ENCODE results near the gene ADSS2. TPM values are rescaled to one million over a fixed set of nuclear protein-coding genes. Genes with fewer than 3 reads are reported as not detected.

The ADSS2 gene
- total and polyA plus RNA-seq, 7 donors = 23.8 to 42.0 (median 30.0) TPM

DNA sequence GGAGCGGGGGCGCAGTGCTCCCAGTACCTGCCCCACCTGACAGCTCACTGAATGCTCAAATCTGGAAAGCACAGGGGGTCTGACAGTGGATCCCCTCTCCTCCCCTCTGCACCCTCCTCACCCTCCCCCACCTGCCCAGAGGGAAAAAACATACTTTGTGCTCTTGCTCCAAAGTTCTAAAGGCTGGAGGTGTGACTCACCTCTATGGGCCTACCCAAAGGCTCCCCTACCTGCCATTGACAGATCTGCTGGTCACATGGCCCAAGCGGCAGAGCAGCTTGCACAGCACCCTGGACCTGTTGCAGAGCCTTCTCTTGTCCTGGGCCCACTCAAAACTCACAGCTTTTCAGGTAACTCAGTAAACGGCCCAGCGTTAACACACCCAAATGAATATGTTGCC lies 55.7 kb downstream of the ADSS2 start:
- Histone ChIP-seq H3K36me3 (no peaks in the 10 kb centered on the region), H3K27ac (no peak overlapping the region), H3K4me1 (no peaks in the 10 kb centered on the region), H3K9me3 (peaks cover 0 to 1% (median 0%) of the 10 kb centered on the region in 4 donors), H3K4me3 (no peak overlapping the region), H3K27me3 (no peaks in the 10 kb centered on the region)
- no peak for TF ChIP-seq POLR2A (IDR thresholded peaks at IDR 0.05)
- TF ChIP-seq, protein P1, sequence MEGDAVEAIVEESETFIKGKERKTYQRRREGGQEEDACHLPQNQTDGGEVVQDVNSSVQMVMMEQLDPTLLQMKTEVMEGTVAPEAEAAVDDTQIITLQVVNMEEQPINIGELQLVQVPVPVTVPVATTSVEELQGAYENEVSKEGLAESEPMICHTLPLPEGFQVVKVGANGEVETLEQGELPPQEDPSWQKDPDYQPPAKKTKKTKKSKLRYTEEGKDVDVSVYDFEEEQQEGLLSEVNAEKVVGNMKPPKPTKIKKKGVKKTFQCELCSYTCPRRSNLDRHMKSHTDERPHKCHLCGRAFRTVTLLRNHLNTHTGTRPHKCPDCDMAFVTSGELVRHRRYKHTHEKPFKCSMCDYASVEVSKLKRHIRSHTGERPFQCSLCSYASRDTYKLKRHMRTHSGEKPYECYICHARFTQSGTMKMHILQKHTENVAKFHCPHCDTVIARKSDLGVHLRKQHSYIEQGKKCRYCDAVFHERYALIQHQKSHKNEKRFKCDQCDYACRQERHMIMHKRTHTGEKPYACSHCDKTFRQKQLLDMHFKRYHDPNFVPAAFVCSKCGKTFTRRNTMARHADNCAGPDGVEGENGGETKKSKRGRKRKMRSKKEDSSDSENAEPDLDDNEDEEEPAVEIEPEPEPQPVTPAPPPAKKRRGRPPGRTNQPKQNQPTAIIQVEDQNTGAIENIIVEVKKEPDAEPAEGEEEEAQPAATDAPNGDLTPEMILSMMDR (IDR thresholded peaks at IDR 0.05) = no peak
- no peak for TF ChIP-seq EP300 (IDR thresholded peaks at IDR 0.05)
- TF ChIP-seq POLR2AphosphoS5 (IDR thresholded peaks at IDR 0.05) = no peak
- 73 to 92% methylated on average over 5 of the region's 5 CpGs for WGBS, 2 donors
- DNase-seq = no peak
- intact Hi-C loops (cut with DNase I) = no loop called here

DNA sequence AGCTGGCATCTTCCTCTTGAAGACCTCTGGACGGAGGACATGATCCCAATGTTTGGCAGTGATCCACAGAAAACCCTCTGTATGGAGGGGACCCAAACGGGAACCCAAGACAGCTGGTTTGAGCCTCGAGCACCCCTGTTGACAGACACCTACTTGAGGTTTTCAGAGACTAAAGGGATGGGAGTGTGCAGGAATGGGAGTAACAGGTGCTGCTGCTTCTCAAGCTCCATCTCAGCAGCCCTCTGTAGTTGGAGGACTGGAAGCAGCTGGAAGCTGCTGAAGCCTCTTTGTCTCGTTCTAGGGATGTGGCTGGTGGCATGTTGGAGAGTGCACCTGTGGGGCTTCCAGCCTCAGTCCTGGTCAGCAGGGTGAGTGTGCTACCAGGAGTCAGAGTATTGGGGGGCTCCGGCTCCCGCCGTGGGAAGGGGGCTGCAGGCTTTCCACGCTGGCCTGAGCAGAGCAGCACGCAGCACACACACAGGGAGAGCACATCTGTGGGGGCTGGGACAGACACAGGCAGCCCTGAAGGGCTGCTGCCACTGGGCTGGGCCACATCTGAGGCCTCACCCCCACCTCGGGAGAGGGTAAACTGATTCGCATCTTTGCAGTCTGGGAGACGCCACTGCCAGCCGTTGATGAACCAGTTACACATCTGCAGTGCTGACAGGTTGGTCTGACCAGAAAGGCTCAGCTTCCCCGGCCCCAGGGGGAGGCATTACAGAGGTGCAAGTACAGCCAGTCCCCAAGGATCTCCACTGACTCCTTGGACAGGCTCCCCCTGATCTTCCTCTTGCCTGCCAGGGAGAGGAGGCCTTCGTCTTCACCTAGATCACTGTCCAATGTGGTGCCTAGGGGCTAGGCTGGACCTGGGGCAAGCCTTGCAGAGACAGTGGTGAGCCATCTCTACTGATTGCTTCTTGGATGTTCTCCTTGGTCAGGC lies 56.6 kb downstream of the ADSS2 start:
- 90 to 92% methylated on average over 15 of the region's 15 CpGs for WGBS, 2 donors
- H3K9me3 ChIP-seq = no peaks in the 10 kb centered on the region
- intact Hi-C loops (cut with DNase I) = no loop called here

DNA sequence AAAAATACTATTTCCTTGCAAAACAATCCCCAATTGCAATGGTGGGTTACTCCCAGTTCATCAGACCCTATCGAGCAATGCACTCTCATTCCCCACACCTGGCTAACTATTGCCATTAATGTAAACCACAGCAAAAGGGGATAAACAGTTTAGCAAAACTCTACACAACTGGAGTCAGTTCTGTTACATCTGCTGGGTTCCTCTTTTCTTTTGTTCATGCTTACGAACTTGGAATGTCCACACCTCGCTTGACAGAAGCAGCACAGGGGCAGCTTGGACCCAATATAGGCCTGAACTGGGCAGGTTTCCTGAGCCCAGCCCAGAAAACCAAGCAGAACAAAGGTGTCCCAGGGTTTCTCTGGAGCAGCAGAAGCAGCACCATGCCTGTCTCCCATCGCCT lies 57.4 kb downstream of the ADSS2 start:
- Histone ChIP-seq H3K9me3 (no peaks in the 10 kb centered on the region), H3K4me3 (no peak overlapping the region), H3K4me1 (no peaks in the 10 kb centered on the region), H3K36me3 (no peaks in the 10 kb centered on the region), H3K27me3 (no peaks in the 10 kb centered on the region), H3K27ac (no peak overlapping the region)
- TF ChIP-seq, protein P1 (IDR thresholded peaks at IDR 0.05) = no peak
- TF ChIP-seq POLR2AphosphoS5 (IDR thresholded peaks at IDR 0.05) (no peak), POLR2A (IDR thresholded peaks at IDR 0.05) (no peak), EP300 (IDR thresholded peaks at IDR 0.05) (no peak)
- DNase-seq = no peak
- WGBS, 2 donors = 70 to 83% methylated on average over 4 of the region's 4 CpGs
- intact Hi-C loops (cut with DNase I) = no loop called here

More for the DNA sequence above, 56.6 kb downstream of the ADSS2 start:
- Histone ChIP-seq H3K36me3 (no peaks in the 10 kb centered on the region), H3K4me3 (no peak overlapping the region), H3K4me1 (no peaks in the 10 kb centered on the region), H3K27ac (no peak overlapping the region), H3K27me3 (no peaks in the 10 kb centered on the region)
- no peak for TF ChIP-seq POLR2A (IDR thresholded peaks at IDR 0.05)
- no peak for TF ChIP-seq EP300 (IDR thresholded peaks at IDR 0.05)
- TF ChIP-seq POLR2AphosphoS5 (IDR thresholded peaks at IDR 0.05) = no peak
- TF ChIP-seq, protein P1 (IDR thresholded peaks at IDR 0.05) = no peak
- no peak for DNase-seq

- TF ChIP-seq EP300 (IDR thresholded peaks at IDR 0.05) (no peak), POLR2A (IDR thresholded peaks at IDR 0.05) (no peak)
- TF ChIP-seq, protein P1 (IDR thresholded peaks at IDR 0.05) = no peak
- intact Hi-C loops (cut with DNase I) = no loop called here
- no peak overlapping the region for H3K27ac ChIP-seq
- H3K36me3 ChIP-seq = no peaks in the 10 kb centered on the region
- H3K4me1 ChIP-seq = peaks cover 0 to 2% (median 0%) of the 10 kb centered on the region in 4 donors
- H3K4me3 ChIP-seq = no peak overlapping the region
- DNase-seq = no peak
- no peaks in the 10 kb centered on the region for H3K27me3 ChIP-seq
- 89 to 94% methylated on average over 15 of the region's 15 CpGs for WGBS, 2 donors
- no peaks in the 10 kb centered on the region for H3K9me3 ChIP-seq
These were observed 58.0 kb downstream of the ADSS2 start for GRCh38 chr1:244393604-244394176.
